ENCODE data around the gene GAA. TPM values are rescaled to one million over a fixed set of nuclear protein-coding genes. Genes with fewer than 3 reads are reported as not detected.

GAA gene
- total and polyA plus RNA-seq, 2 of the 13 experiments (the other 11 are each of a cell fraction or from before 2014, with no cell fraction given): 21.6 to 36.4 TPM

DNA sequence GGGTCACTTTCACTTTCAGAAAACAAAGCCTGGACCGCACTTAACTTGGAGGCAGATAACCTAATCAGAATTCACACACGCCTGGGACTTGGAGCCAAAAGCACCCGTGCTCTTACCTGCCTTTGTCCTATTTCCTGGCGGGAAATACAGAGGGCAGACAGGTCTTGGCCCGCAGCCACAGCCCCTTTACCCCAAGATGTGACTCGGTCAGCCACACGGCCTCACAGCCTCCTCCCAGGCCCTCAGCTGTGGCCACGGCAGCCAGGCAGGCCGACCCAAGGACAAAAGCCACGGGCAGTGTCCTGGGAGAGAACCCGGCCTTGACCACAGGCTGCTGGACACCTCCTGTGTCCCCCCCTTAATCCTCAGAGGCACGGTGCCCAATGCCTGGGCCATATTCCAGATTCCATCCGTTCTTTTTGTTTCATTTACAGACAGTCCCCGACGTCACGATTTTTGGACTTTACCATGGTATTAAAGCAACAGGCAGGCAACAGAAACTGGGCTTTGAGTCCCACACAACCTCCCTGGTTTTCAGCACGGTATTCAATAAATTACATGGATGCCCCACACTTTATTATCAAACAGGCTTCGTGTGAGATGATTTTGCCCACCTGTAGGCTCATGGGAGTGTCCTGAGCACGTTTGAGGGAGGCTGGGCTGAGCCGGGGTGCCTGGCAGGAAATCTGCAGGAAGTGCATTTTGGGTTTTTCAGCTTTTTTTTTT is 30.1 kb upstream of the GAA start (continued):
- no peak for TF ChIP-seq REPIN1 (CRISPR knock-in tag; IDR thresholded peaks at IDR 0.05; ENCODE audit: borderline replicate concordance, low read depth)
- TF ChIP-seq, protein P1, sequence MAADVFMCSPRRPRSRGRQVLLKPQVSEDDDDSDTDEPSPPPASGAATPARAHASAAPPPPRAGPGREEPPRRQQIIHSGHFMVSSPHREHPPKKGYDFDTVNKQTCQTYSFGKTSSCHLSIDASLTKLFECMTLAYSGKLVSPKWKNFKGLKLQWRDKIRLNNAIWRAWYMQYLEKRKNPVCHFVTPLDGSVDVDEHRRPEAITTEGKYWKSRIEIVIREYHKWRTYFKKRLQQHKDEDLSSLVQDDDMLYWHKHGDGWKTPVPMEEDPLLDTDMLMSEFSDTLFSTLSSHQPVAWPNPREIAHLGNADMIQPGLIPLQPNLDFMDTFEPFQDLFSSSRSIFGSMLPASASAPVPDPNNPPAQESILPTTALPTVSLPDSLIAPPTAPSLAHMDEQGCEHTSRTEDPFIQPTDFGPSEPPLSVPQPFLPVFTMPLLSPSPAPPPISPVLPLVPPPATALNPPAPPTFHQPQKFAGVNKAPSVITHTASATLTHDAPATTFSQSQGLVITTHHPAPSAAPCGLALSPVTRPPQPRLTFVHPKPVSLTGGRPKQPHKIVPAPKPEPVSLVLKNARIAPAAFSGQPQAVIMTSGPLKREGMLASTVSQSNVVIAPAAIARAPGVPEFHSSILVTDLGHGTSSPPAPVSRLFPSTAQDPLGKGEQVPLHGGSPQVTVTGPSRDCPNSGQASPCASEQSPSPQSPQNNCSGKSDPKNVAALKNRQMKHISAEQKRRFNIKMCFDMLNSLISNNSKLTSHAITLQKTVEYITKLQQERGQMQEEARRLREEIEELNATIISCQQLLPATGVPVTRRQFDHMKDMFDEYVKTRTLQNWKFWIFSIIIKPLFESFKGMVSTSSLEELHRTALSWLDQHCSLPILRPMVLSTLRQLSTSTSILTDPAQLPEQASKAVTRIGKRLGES (CRISPR knock-in tag; IDR thresholded peaks at IDR 0.05; ENCODE audit: borderline replicate concordance): no peak
- no peak for TF ChIP-seq BCL6 (CRISPR knock-in tag; IDR thresholded peaks at IDR 0.05)
- TF ChIP-seq MEF2D (CRISPR knock-in tag; IDR thresholded peaks at IDR 0.05): 0 out of 2 replicates have a peak, but pooled peaks have one; percentile 35
- no peak for TF ChIP-seq ZNF589 (CRISPR knock-in tag; conservative IDR thresholded peaks at IDR 0.05)
- TF ChIP-seq CSRNP1 (CRISPR knock-in tag; IDR thresholded peaks at IDR 0.05): no peak
- TF ChIP-seq ZNF138 (CRISPR knock-in tag; IDR thresholded peaks at IDR 0.05; ENCODE audit: low read depth): no peak
- no peak for TF ChIP-seq MYNN (CRISPR knock-in tag; IDR thresholded peaks at IDR 0.05; ENCODE audit: low read depth)
- no peak for TF ChIP-seq ZNF724P (CRISPR knock-in tag; IDR thresholded peaks at IDR 0.05; ENCODE audit: borderline replicate concordance)
- peak; percentile 12; the same call in 1 of the 2 replicates for TF ChIP-seq MYC (CRISPR knock-in tag; IDR thresholded peaks at IDR 0.05; ENCODE audit: borderline replicate concordance)
- TF ChIP-seq FOXC1 (CRISPR knock-in tag; IDR thresholded peaks at IDR 0.05; ENCODE audit: borderline replicate concordance): no peak
- TF ChIP-seq EED (CRISPR knock-in tag; IDR thresholded peaks at IDR 0.05): no peak
- no peak for TF ChIP-seq ZNF251 (CRISPR knock-in tag; IDR thresholded peaks at IDR 0.05)
- TF ChIP-seq, protein P2, sequence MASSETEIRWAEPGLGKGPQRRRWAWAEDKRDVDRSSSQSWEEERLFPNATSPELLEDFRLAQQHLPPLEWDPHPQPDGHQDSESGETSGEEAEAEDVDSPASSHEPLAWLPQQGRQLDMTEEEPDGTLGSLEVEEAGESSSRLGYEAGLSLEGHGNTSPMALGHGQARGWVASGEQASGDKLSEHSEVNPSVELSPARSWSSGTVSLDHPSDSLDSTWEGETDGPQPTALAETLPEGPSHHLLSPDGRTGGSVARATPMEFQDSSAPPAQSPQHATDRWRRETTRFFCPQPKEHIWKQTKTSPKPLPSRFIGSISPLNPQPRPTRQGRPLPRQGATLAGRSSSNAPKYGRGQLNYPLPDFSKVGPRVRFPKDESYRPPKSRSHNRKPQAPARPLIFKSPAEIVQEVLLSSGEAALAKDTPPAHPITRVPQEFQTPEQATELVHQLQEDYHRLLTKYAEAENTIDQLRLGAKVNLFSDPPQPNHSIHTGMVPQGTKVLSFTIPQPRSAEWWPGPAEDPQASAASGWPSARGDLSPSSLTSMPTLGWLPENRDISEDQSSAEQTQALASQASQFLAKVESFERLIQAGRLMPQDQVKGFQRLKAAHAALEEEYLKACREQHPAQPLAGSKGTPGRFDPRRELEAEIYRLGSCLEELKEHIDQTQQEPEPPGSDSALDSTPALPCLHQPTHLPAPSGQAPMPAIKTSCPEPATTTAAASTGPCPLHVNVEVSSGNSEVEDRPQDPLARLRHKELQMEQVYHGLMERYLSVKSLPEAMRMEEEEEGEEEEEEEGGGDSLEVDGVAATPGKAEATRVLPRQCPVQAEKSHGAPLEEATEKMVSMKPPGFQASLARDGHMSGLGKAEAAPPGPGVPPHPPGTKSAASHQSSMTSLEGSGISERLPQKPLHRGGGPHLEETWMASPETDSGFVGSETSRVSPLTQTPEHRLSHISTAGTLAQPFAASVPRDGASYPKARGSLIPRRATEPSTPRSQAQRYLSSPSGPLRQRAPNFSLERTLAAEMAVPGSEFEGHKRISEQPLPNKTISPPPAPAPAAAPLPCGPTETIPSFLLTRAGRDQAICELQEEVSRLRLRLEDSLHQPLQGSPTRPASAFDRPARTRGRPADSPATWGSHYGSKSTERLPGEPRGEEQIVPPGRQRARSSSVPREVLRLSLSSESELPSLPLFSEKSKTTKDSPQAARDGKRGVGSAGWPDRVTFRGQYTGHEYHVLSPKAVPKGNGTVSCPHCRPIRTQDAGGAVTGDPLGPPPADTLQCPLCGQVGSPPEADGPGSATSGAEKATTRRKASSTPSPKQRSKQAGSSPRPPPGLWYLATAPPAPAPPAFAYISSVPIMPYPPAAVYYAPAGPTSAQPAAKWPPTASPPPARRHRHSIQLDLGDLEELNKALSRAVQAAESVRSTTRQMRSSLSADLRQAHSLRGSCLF (CRISPR knock-in tag; IDR thresholded peaks at IDR 0.05; ENCODE audit: borderline replicate concordance): no peak
- TF ChIP-seq ZNF337 (CRISPR knock-in tag; IDR thresholded peaks at IDR 0.05; ENCODE audit: borderline replicate concordance, low read depth): peak; percentile 92; the same call in 1 of the 2 replicates
- TF ChIP-seq KAT8 (CRISPR knock-in tag; IDR thresholded peaks at IDR 0.05): peak; percentile 49
- TF ChIP-seq BRCA1 (CRISPR knock-in tag; IDR thresholded peaks at IDR 0.05): no peak

Measured in HepG2 (cell line).